ENCODE measurements around the gene CCNT2.
"Not testable (repeated sequence)": the region's sequence is repeated elsewhere in the genome, so short reads cannot be mapped to it uniquely, and the experiment has no call there.

DNA sequence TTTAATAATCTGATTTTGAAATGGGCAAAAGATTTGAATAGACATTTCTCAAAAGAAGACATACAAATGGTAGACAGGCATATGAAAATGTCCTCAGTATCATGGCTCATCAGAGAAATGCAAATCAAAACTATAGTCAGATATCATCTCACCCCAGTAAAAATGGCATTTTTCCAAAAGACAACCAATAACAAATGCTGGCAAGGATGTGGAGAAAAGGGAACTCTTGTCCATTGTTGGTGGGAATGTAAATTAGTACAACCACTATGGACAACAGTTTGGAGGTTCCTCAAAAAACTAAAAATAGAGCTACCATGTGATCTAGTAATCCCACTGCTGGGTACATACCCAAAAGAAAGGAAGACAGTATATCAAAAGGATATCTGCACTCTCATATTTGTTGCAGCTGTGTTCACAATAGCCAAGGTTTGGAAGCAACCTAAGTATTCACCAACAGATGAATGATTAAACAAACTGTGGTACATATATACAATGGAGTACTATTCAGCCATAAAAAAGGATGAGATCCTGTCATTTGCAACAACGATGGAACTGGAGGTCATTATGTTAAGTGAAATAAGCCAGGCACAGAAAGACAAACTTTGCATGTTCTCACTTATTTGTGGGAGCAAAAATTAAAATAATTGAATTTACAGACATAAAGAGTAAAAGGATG, 11.0 kb upstream of the CCNT2 start:
- TF ChIP-seq, protein P1, sequence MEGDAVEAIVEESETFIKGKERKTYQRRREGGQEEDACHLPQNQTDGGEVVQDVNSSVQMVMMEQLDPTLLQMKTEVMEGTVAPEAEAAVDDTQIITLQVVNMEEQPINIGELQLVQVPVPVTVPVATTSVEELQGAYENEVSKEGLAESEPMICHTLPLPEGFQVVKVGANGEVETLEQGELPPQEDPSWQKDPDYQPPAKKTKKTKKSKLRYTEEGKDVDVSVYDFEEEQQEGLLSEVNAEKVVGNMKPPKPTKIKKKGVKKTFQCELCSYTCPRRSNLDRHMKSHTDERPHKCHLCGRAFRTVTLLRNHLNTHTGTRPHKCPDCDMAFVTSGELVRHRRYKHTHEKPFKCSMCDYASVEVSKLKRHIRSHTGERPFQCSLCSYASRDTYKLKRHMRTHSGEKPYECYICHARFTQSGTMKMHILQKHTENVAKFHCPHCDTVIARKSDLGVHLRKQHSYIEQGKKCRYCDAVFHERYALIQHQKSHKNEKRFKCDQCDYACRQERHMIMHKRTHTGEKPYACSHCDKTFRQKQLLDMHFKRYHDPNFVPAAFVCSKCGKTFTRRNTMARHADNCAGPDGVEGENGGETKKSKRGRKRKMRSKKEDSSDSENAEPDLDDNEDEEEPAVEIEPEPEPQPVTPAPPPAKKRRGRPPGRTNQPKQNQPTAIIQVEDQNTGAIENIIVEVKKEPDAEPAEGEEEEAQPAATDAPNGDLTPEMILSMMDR (conservative IDR thresholded peaks at IDR 0.05; ENCODE audit: low read depth, low read length): not testable (repeated sequence)
- not testable (repeated sequence) for TF ChIP-seq EZH2 (IDR thresholded peaks at IDR 0.05; ENCODE audit: low read length, unreplicated experiment)

All from PC-3 (cell line).